K562 (cell line): Measurements from ENCODE around the gene SNCG. TPM values are rescaled to one million over a fixed set of nuclear protein-coding genes. Genes with fewer than 3 reads are reported as not detected.
A peak's percentile ranks its signal among the peaks of the same experiment; 100 is the strongest.

Experiments used
- ATAC-seq: fragments of 200-7000 bp; cut with Tn5 transposase; 3 replicates; pipeline ENCODE4 v1.9.1; 2020; ENCODE audit warnings: moderate library complexity
- BruUV-seq: library from RNA; stranded (reverse); fragments of 400-500 nt; replicated peaks from 2 replicates; lab custom pipeline; 2021; lab: Mats Ljungman, UMichigan
- CTCF ChIA-PET: fragments of 300-600 bp; formaldehyde crosslinking; extraction: SDS; loops from one replicate; lab custom pipeline; 2021; ENCODE audit warnings: low intra/inter-chr PET ratio; lab: Yijun Ruan, JAX
- POLR2A ChIA-PET: fragments of 300-600, 350-650 bp; sonication (Branson Sonifier 250); formaldehyde crosslinking; extraction: SDS; loops from one replicate; lab custom pipeline; 2021; ENCODE audit warnings: antibody characterized with exemption, inconsistent platforms; lab: Yijun Ruan, JAX
- DNase-seq, 4 experiments: peaks; one replicate each; pipeline versions ENCODE4 v3.0.0 to v3.0.0-alpha.2; 2011 to 2018; ENCODE audit warnings: low spot score in 3 of 4, mixed read lengths in 3 of 4; ENCODE audit errors: extremely low read depth in 1 of 4
- FAIRE-seq: peaks from 2 replicates; lab custom pipeline; 2011; peaks lifted over from hg19 to GRCh38; lab: Jason Lieb, UNC
- H2AFZ ChIP-seq: 2 replicates; pipeline ENCODE4 v1.6.0; 2011; ENCODE audit warnings: low read depth, low read length, control low read depth, inconsistent platforms
- H3K27ac ChIP-seq: fragments of 200-600 bp; 3 replicates; pipeline ENCODE4 v1.8.0; 2011; ENCODE audit warnings: low read depth, mild to moderate bottlenecking, control low read depth, inconsistent platforms, low read length, moderate library complexity, mixed read lengths; ENCODE audit errors: extremely low read depth
- H3K27me3 ChIP-seq, 2 experiments: fragments of 300-600 bp in 1 of 2; 2 replicates in 1 of 2; 3 replicates in 1 of 2; pipeline versions ENCODE4 v1.6.0 to v1.8.0; 2011; ENCODE audit warnings: inconsistent platforms in 2 of 2, low read length in 2 of 2, mild to moderate bottlenecking in 1 of 2, mixed read lengths in 1 of 2, moderate library complexity in 1 of 2; ENCODE audit not compliant: control insufficient read depth in 2 of 2, insufficient read depth in 2 of 2
- H3K36me3 ChIP-seq: fragments of 300-600 bp; 3 replicates; pipeline ENCODE4 v1.8.0; 2011; ENCODE audit warnings: mild to moderate bottlenecking, low read length, inconsistent platforms; ENCODE audit not compliant: control insufficient read depth, insufficient read depth
- H3K4me1 ChIP-seq, 2 experiments: fragments of 200-600 bp in 1 of 2; replicated peaks in 1 of 2; 2 replicates in 1 of 2; 3 replicates in 1 of 2; pipeline versions ENCODE4 v1.5.1 to v1.8.0; 2011; ENCODE audit warnings: inconsistent platforms in 2 of 2, low read length in 2 of 2, mild to moderate bottlenecking in 1 of 2, mixed read lengths in 1 of 2, moderate library complexity in 1 of 2; ENCODE audit not compliant: control insufficient read depth in 2 of 2, insufficient read depth in 2 of 2
- H3K4me2 ChIP-seq: 2 replicates; pipeline ENCODE4 v1.6.1; 2011; ENCODE audit warnings: low read length, control low read depth, inconsistent platforms, mixed read lengths; ENCODE audit not compliant: insufficient read depth
- H3K4me3 ChIP-seq: fragments of 200-600 bp; sonication (generic), shearing (Covaris generic); 2 replicates; pipeline ENCODE4 v1.5.1; 2016; ENCODE audit warnings: control low read depth, inconsistent platforms
- H3K79me2 ChIP-seq: fragments of 200-600 bp; 3 replicates; pipeline ENCODE4 v1.8.0; 2011; ENCODE audit warnings: low read length, inconsistent platforms; ENCODE audit not compliant: control insufficient read depth, insufficient read depth
- H3K9ac ChIP-seq, 2 experiments: 2 replicates each; pipeline versions ENCODE4 v1.6.0 to v1.6.1; 2011; ENCODE audit warnings: low read depth in 2 of 2, low read length in 2 of 2, control low read depth in 1 of 2, inconsistent platforms in 1 of 2, mild to moderate bottlenecking in 1 of 2, mixed read lengths in 1 of 2; ENCODE audit not compliant: insufficient read depth in 1 of 2
- H3K9me1 ChIP-seq: one replicate; pipeline ENCODE4 v1.6.0; 2011; ENCODE audit warnings: inconsistent platforms, mild to moderate bottlenecking, low read length, moderate library complexity; ENCODE audit not compliant: control insufficient read depth, insufficient read depth
- H3K9me3 ChIP-seq: replicated peaks from 2 replicates; pipeline ENCODE4 v1.5.1; 2011; ENCODE audit warnings: low read depth, low read length, inconsistent platforms; ENCODE audit not compliant: control insufficient read depth, insufficient read depth
- H4K20me1 ChIP-seq: replicated peaks from 2 replicates; pipeline ENCODE4 v1.6.1; 2011; ENCODE audit warnings: low read length, inconsistent platforms, mixed read lengths; ENCODE audit not compliant: control insufficient read depth, insufficient read depth
- BCOR ChIP-seq: fragments of 450-650 bp; IDR thresholded peaks from 2 replicates; pipeline ENCODE4 v1.6.1; 2016
- EWSR1 ChIP-seq: fragments of 450-650 bp; IDR thresholded peaks from 2 replicates; pipeline ENCODE4 v1.6.1; 2018; ENCODE audit warnings: borderline replicate concordance, mild to moderate bottlenecking, low read depth, moderate library complexity; ENCODE audit not compliant: partially characterized antibody
- FIP1L1 ChIP-seq: fragments of 200-400 bp; formaldehyde crosslinking; IDR thresholded peaks from 2 replicates; pipeline ENCODE4 v1.6.1; 2018; ENCODE audit warnings: mild to moderate bottlenecking, low read depth, low read length; ENCODE audit not compliant: poor library complexity, severe bottlenecking
- HMG20B ChIP-seq: fragments of 250-450 bp; sonication (Bioruptor Pico); IDR thresholded peaks from 2 replicates; pipeline ENCODE4 v1.5.0; 2021; ENCODE audit warnings: mild to moderate bottlenecking
- KLF16 ChIP-seq: IDR thresholded peaks from 2 replicates; pipeline ENCODE4 v1.6.1; 2016; ENCODE audit warnings: antibody characterized with exemption
- MITF ChIP-seq: IDR thresholded peaks from 2 replicates; pipeline ENCODE4 v1.6.1; 2014; ENCODE audit warnings: antibody characterized with exemption
- NFE2 ChIP-seq: IDR thresholded peaks from 2 replicates; pipeline ENCODE4 v1.6.1; 2014; ENCODE audit warnings: antibody characterized with exemption, low read depth
- RBM25 ChIP-seq: fragments of 200-400 bp; formaldehyde crosslinking; IDR thresholded peaks from 2 replicates; pipeline ENCODE4 v1.6.1; 2018; ENCODE audit warnings: low read length, low read depth, moderate library complexity; ENCODE audit not compliant: severe bottlenecking
- SETDB1 ChIP-seq: IDR thresholded peaks from one replicate; pipeline ENCODE4 v1.6.1; 2012; ENCODE audit warnings: low read length, control low read depth, inconsistent platforms
- SOX6 ChIP-seq: fragments of 450-650 bp; IDR thresholded peaks from 2 replicates; pipeline ENCODE4 v1.6.1; 2014; ENCODE audit warnings: mild to moderate bottlenecking
- ZBTB11 ChIP-seq, 3 experiments: fragments of 200-800 bp in 1 of 3; fragments of 250-450 bp in 1 of 3; fragments of 450-650 bp in 1 of 3; sonication (Bioruptor Pico) in 1 of 3; sonication (Bioruptor generic) in 1 of 3; formaldehyde crosslinking in 1 of 3; IDR thresholded peaks; 2 replicates each; pipeline versions ENCODE4 v1.6.1 to v1.8.0; 2016 to 2022; ENCODE audit warnings: mild to moderate bottlenecking in 2 of 3, missing genetic modification characterization in 2 of 3, missing compliant biosample characterization in 1 of 3, moderate library complexity in 1 of 3
- ZNF282 ChIP-seq: sonication (generic); formaldehyde crosslinking; IDR thresholded peaks from 2 replicates; pipeline ENCODE4 v1.8.1; 2023; ENCODE audit warnings: missing genetic modification reagents
- ZNF347 ChIP-seq: fragments of 450-650 bp; formaldehyde crosslinking; IDR thresholded peaks from 2 replicates; pipeline ENCODE4 v1.4.0; 2020; ENCODE audit warnings: low read depth, mild to moderate bottlenecking, moderate library complexity
- WGBS: fragments of 100-300 bp; shearing (Covaris generic); methylation state at CpG from one replicate; pipeline ENCODE4 v1.1.6; 2016; ENCODE audit warnings: low coverage, mixed read lengths; ENCODE audit not compliant: insufficient coverage; ENCODE audit errors: missing lambda C conversion rate; 5-methylcytosine and 5-hydroxymethylcytosine counted together
- in situ Hi-C: fragments of 300-500 bp; cut with MboI; formaldehyde crosslinking; loops from 4 replicates; pipeline ENCODE4 v1.15.0; 2018; ENCODE audit warnings: inconsistent platforms, mixed read lengths
- intact Hi-C: fragments of 100-400 bp; cut with micrococcal nuclease; formaldehyde crosslinking; loops from 2 replicates; pipeline ENCODE4 v1.14.2; 2022
- polyA plus RNA-seq, 8 experiments: library from polyadenylated mRNA; depleted of rRNA in 4 of 8; stranded (reverse) in 5 of 8; unstranded in 3 of 8; fragments of >200 nt; fragmentation: Nextera tagmentation in 2 of 8; fragmentation: Illumina TruSeq in 1 of 8; extraction: Ambion mirVana in 2 of 8; extraction: Trizol in 1 of 8; gene quantifications; 2 replicates each; pipeline versions ENCODE4 v1.2.1 to v1.2.3, GENCODE V29; 2011 to 2014; ENCODE audit warnings: inconsistent platforms in 1 of 8, missing spikeins in 1 of 8
- total RNA-seq, 7 experiments: library from RNA; depleted of rRNA in 6 of 7; stranded (reverse); fragments of >200 nt in 6 of 7; fragmentation: Illumina TruSeq in 2 of 7; extraction: Trizol in 2 of 7; gene quantifications; 2 replicates each; pipeline versions ENCODE4 v1.2.1 to v1.2.3, GENCODE V29; 2011 to 2021; ENCODE audit warnings: low replicate concordance in 1 of 7

Gene SNCG
- total and polyA plus RNA-seq, 9 of the 15 experiments (the other 6 are each of a cell fraction or from before 2014, with no cell fraction given), result 9.8 to 146 (median 93.6) TPM

- TF ChIP-seq HMG20B (CRISPR knock-in tag), result no peak
Observed at GRCh38 chr10:86953747-86954680, 4.4 kb upstream of the SNCG start (continued).

- BruUV-seq, result no TSS peak
- H3K27ac ChIP-seq, result peak overlapping the region; percentile 82
- DNase-seq (no peak), FAIRE-seq (no peak), ATAC-seq (no peak)
- H3K4me2 ChIP-seq, result peak overlapping the region; percentile 46
- POLR2A ChIA-PET, result interaction anchor here (0.7 kb wide), 2 partner anchors 12 to 15 kb away, joined by 3 to 4 read pairs; no protein-coding TSS in a partner anchor
- peak overlapping the region; percentile 93 for H2AFZ ChIP-seq
- H3K9me3 ChIP-seq, result 0 out of 2 replicates have a peak, but pooled peaks cover 3% of the 10 kb centered on the region
- no peaks in the 10 kb centered on the region for H3K9me1 ChIP-seq
- no peaks in the 10 kb centered on the region for H3K27me3 ChIP-seq
- peak overlapping the region; percentile 44 to 83; a peak in 3 of 4 replicates for H3K9ac ChIP-seq
- H3K4me1 ChIP-seq, result peaks cover 58 to 61% of the 10 kb centered on the region in 2 experiments
- no peaks in the 10 kb centered on the region; the same call in 2 of the 3 replicates for H3K36me3 ChIP-seq
- WGBS, result 46% methylated on average over 8 of the region's 13 CpGs
- in situ Hi-C loops, result no loop called here
- intact Hi-C loops, result no loop called here
- CTCF ChIA-PET, result interaction anchor here (0.6 kb wide), 1 partner anchor 18 kb away, joined by 3 read pairs; no protein-coding TSS in a partner anchor
- peaks cover 11% of the 10 kb centered on the region; the same call in 2 of the 3 replicates for H3K79me2 ChIP-seq
- no peaks in the 10 kb centered on the region for H4K20me1 ChIP-seq
- no peak overlapping the region; the same call in 1 of the 2 replicates for H3K4me3 ChIP-seq
- no peak for TF ChIP-seq SETDB1
- no peak for TF ChIP-seq KLF16
- TF ChIP-seq BCOR, result peak; percentile 30; the same call in 1 of the 2 replicates
- TF ChIP-seq SOX6, result no peak
- no peak for TF ChIP-seq EWSR1
- no peak for TF ChIP-seq NFE2
- TF ChIP-seq ZBTB11 (CRISPR knock-in tag; IDR thresholded peaks at IDR 0.05), result no peak
- TF ChIP-seq FIP1L1, result no peak
- peak; percentile 25 for TF ChIP-seq RBM25
- TF ChIP-seq ZNF282, result no peak
- TF ChIP-seq MITF, result no peak
- no peak for TF ChIP-seq ZNF347
Observed at GRCh38 chr10:86954681-86955500, 3.5 kb upstream of the SNCG start.
